Hepatocyte (in vitro differentiated cells): Measurements from ENCODE around the gene TRMT1L. TPM values are rescaled to one million over a fixed set of nuclear protein-coding genes. Genes with fewer than 3 reads are reported as not detected.

Experiments used
- DNase-seq: peaks from one replicate; pipeline ENCODE4 v3.0.0-alpha.2; 2016; ENCODE audit warnings: low spot score
- H2AFZ ChIP-seq: fragments of 200-600 bp; sonication (generic); 2 replicates; pipeline ENCODE4 v1.6.0; 2016; ENCODE audit warnings: antibody characterized with exemption, mild to moderate bottlenecking
- H3K27ac ChIP-seq: fragments of 200-600 bp; sonication (generic); 2 replicates; pipeline ENCODE4 v1.5.1; 2016; ENCODE audit warnings: mild to moderate bottlenecking
- H3K27me3 ChIP-seq: fragments of 200-600 bp; sonication (generic); 2 replicates; pipeline ENCODE4 v1.6.1; 2016
- H3K36me3 ChIP-seq: fragments of 200-600 bp; sonication (generic); replicated peaks from 2 replicates; pipeline ENCODE4 v1.5.1; 2016; ENCODE audit warnings: low read depth; ENCODE audit not compliant: insufficient read depth
- H3K4me1 ChIP-seq: fragments of 200-600 bp; sonication (generic); 2 replicates; pipeline ENCODE4 v1.5.1; 2016; ENCODE audit warnings: mild to moderate bottlenecking, moderate library complexity; ENCODE audit not compliant: insufficient read depth
- H3K4me2 ChIP-seq: fragments of 200-600 bp; sonication (generic); 2 replicates; pipeline ENCODE4 v1.6.0; 2016
- H3K4me3 ChIP-seq: fragments of 200-600 bp; sonication (generic); 2 replicates; pipeline ENCODE4 v1.5.1; 2016; ENCODE audit warnings: mild to moderate bottlenecking
- H3K79me2 ChIP-seq: fragments of 200-600 bp; sonication (generic); 2 replicates; pipeline ENCODE4 v1.6.0; 2017; ENCODE audit warnings: mild to moderate bottlenecking
- H3K9me2 ChIP-seq: fragments of 200-600 bp; sonication (generic); replicated peaks from 2 replicates; pipeline ENCODE4 v1.6.0; 2017; ENCODE audit warnings: mild to moderate bottlenecking; ENCODE audit not compliant: insufficient read depth
- H3K9me3 ChIP-seq: fragments of 200-600 bp; sonication (generic); 2 replicates; pipeline ENCODE4 v1.5.1; 2016; ENCODE audit warnings: low read depth, mild to moderate bottlenecking
- H4K20me1 ChIP-seq: fragments of 200-600 bp; sonication (generic); 2 replicates; pipeline ENCODE4 v1.6.0; 2016; ENCODE audit warnings: mild to moderate bottlenecking; ENCODE audit not compliant: insufficient read depth, poor library complexity, severe bottlenecking
- CTCF ChIP-seq: fragments of 200-600 bp; sonication (generic); IDR thresholded peaks from 2 replicates; pipeline ENCODE4 v1.5.1; 2016; ENCODE audit warnings: antibody characterized with exemption, mild to moderate bottlenecking; ENCODE audit not compliant: poor library complexity
- EZH2 ChIP-seq: fragments of 200-600 bp; sonication (generic); IDR thresholded peaks from 2 replicates; pipeline ENCODE4 v1.6.1; 2016; ENCODE audit warnings: antibody characterized with exemption, mild to moderate bottlenecking, borderline replicate concordance
- EZH2phosphoT487 ChIP-seq: fragments of 200-600 bp; sonication (generic); IDR thresholded peaks from one replicate; pipeline ENCODE4 v1.6.1; 2018; ENCODE audit warnings: antibody characterized with exemption, mild to moderate bottlenecking, low read depth, moderate library complexity; ENCODE audit not compliant: unreplicated experiment, severe bottlenecking
- WGBS: methylation state at CpG from one replicate; pipeline ENCODE4 v1.1.6; 2016; ENCODE audit warnings: low lambda C conversion rate; ENCODE audit errors: missing lambda C conversion rate; 5-methylcytosine and 5-hydroxymethylcytosine counted together
- polyA plus RNA-seq: library from polyadenylated mRNA; unstranded; fragments of >200 nt; fragmentation: Nextera tagmentation; extraction: Ambion mirVana; gene quantifications from 2 replicates; pipeline ENCODE4 v1.2.1, GENCODE V29; 2016
- total RNA-seq: library from RNA; depleted of rRNA; stranded (reverse); fragments of >200 nt; gene quantifications from 2 replicates; pipeline ENCODE4 v1.2.3, GENCODE V29; 2014

TRMT1L gene
- total and polyA plus RNA-seq, 2 experiments from 2014 or later, result 12.3 to 23.1 TPM

GRCh38 chr1:185096531-185096930 lies 60.2 kb downstream of the TRMT1L start:
- no peaks in the 10 kb centered on the region for H3K9me2 ChIP-seq
- H3K36me3 ChIP-seq, result no peaks in the 10 kb centered on the region
- H3K79me2 ChIP-seq, result no peaks in the 10 kb centered on the region
- WGBS, result 91% methylated on average over 2 of the region's 2 CpGs
- no peaks in the 10 kb centered on the region for H4K20me1 ChIP-seq
- H3K27me3 ChIP-seq, result no peaks in the 10 kb centered on the region
- H3K9me3 ChIP-seq, result no peaks in the 10 kb centered on the region
- H3K4me1 ChIP-seq, result no peaks in the 10 kb centered on the region
- no peak for DNase-seq
- H2AFZ ChIP-seq, result no peak overlapping the region
- no peak overlapping the region for H3K4me2 ChIP-seq
- no peak overlapping the region for H3K27ac ChIP-seq
- TF ChIP-seq EZH2 (no peak), CTCF (no peak), EZH2phosphoT487 (no peak)
- H3K4me3 ChIP-seq, result no peak overlapping the region

GRCh38 chr1:185094761-185095160 lies 62.0 kb downstream of the TRMT1L start:
- no peak for TF ChIP-seq CTCF
- no peak for TF ChIP-seq EZH2phosphoT487
- TF ChIP-seq EZH2, result no peak
- 85% methylated on average over 2 of the region's 2 CpGs for WGBS
- no peaks in the 10 kb centered on the region for H3K79me2 ChIP-seq
- H3K9me3 ChIP-seq, result no peaks in the 10 kb centered on the region
- H4K20me1 ChIP-seq, result no peaks in the 10 kb centered on the region
- no peak overlapping the region for H3K27ac ChIP-seq
- no peaks in the 10 kb centered on the region for H3K27me3 ChIP-seq
- no peaks in the 10 kb centered on the region for H3K4me1 ChIP-seq
- no peak overlapping the region for H2AFZ ChIP-seq
- no peak overlapping the region for H3K4me3 ChIP-seq
- H3K36me3 ChIP-seq, result no peaks in the 10 kb centered on the region
- no peaks in the 10 kb centered on the region for H3K9me2 ChIP-seq
- no peak overlapping the region for H3K4me2 ChIP-seq
- no peak for DNase-seq

GRCh38 chr1:185091480-185091879 lies 65.3 kb downstream of the TRMT1L start:
- WGBS, result 81% methylated on average over 5 of the region's 5 CpGs
- no peaks in the 10 kb centered on the region for H4K20me1 ChIP-seq
- H3K27ac ChIP-seq, result no peak overlapping the region
- no peaks in the 10 kb centered on the region for H3K36me3 ChIP-seq
- H3K79me2 ChIP-seq, result peaks cover 13% of the 10 kb centered on the region
- no peak for DNase-seq
- H2AFZ ChIP-seq, result no peak overlapping the region
- H3K4me1 ChIP-seq, result no peaks in the 10 kb centered on the region
- no peak overlapping the region for H3K4me3 ChIP-seq
- no peaks in the 10 kb centered on the region for H3K9me3 ChIP-seq
- TF ChIP-seq EZH2phosphoT487, result no peak
- H3K27me3 ChIP-seq, result no peaks in the 10 kb centered on the region
- no peak overlapping the region for H3K4me2 ChIP-seq
- H3K9me2 ChIP-seq, result no peaks in the 10 kb centered on the region

DNA sequence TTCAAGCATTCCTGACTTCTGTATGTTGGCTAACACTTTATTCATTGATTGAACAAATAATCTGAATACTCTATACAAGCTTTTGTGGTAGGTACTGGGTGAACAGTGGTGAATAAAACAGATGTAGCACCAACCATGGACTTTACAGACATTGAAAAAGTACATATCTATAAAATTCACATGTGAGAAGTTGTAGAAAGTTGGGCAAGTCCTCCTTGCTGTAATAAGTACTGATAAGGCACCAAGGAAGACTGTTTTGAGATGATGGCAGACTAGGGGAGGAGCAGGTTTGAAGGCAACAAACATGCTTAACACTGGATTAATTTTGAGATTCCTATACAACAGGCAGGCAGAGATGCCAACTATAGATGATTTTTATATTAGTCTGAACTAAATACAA lies 69.0 kb downstream of the TRMT1L start:
- no peak for DNase-seq
- no peaks in the 10 kb centered on the region for H3K9me3 ChIP-seq
- H2AFZ ChIP-seq, result no peak overlapping the region
- H3K4me1 ChIP-seq, result no peaks in the 10 kb centered on the region
- no peak overlapping the region for H3K4me2 ChIP-seq
- peaks cover 50% of the 10 kb centered on the region for H3K79me2 ChIP-seq
- H3K9me2 ChIP-seq, result no peaks in the 10 kb centered on the region
- H3K36me3 ChIP-seq, result no peaks in the 10 kb centered on the region
- H3K4me3 ChIP-seq, result no peak overlapping the region
- H3K27ac ChIP-seq, result no peak overlapping the region
- TF ChIP-seq EZH2 (no peak), CTCF (no peak), EZH2phosphoT487 (no peak)
- H3K27me3 ChIP-seq, result no peaks in the 10 kb centered on the region
- H4K20me1 ChIP-seq, result no peaks in the 10 kb centered on the region
